ENCODE data around the gene ADCYAP1R1.

The ADCYAP1R1 gene

DNA sequence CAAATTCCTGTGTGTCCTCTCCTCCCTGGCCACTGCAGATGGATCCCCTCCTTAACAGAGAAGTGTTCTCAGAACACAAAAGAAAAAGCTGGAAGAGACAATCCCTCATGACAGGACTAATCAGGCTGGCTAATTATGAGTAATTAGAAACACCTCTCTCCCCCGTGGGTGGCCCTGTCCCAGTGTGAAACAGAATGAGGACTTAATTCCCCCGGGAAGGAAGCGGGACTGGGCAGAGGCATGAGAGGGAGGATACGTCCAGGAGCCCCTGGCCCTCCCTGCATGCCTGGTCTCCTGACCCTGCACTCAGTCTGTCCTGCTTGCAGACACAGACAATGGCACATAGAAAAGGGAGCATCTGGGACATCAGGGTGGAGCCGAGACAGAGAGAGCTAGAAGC, 7.6 kb upstream of the ADCYAP1R1 start:
- DNase-seq: no peak

DNA sequence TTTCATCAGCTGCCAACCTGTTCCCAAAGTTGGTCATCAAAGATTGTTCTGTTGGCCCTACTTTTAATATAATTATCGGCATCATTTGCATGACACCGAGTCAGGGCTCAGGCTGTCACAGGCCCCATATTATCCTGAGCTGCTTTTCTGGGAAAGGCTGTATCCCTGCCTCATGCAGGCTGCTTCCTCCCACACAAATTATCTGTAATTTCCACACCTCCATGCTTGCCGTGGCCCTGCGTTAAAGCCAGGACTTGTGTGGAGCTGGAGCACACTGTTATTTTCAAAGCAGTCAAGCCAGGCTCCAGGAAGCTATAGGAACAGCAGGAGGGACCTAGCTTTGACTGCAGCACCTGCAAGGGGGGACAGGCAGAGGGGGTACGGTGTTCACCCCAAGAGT, 5.4 kb upstream of the ADCYAP1R1 start:
- no peak for DNase-seq

DNA sequence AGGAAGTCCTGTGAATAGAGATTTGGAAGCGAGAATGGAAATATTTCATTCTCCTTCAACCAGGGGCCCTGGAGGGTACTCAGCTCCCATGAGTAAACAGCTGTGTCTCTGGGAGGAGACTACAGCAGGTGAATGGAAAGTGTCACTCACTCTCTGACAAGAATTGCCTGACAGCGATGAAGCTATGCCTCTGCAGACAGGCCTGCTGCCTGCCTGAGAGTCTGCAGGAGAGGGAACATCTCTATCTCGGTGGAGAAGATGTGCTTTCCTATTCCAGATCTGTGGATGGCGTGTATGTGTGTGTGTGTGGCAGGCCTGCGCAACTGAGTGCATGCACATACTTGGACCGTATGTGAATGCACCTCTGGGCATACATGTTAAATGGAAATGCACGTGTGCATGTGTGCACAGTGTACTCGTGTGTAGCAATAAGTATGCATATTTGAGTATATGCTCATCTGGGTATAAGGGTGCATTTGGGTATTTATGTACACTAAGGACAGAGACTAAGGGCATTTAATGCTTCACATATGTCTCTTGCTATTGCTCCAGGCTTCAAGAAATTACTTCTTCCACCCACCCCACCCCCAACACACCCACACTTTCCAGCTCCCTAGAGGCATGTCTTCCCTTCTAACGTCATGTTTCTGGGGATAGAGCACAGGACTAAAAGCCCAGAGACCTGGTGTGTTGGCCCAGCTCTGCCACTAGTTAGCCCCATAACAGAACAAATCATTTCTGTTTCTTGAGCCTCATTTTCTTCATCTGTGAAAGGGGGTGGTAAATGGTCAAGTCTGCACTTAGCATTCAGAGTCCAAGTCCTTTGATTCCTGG, 4.6 kb upstream of the ADCYAP1R1 start:
- DNase-seq: no peak

DNA sequence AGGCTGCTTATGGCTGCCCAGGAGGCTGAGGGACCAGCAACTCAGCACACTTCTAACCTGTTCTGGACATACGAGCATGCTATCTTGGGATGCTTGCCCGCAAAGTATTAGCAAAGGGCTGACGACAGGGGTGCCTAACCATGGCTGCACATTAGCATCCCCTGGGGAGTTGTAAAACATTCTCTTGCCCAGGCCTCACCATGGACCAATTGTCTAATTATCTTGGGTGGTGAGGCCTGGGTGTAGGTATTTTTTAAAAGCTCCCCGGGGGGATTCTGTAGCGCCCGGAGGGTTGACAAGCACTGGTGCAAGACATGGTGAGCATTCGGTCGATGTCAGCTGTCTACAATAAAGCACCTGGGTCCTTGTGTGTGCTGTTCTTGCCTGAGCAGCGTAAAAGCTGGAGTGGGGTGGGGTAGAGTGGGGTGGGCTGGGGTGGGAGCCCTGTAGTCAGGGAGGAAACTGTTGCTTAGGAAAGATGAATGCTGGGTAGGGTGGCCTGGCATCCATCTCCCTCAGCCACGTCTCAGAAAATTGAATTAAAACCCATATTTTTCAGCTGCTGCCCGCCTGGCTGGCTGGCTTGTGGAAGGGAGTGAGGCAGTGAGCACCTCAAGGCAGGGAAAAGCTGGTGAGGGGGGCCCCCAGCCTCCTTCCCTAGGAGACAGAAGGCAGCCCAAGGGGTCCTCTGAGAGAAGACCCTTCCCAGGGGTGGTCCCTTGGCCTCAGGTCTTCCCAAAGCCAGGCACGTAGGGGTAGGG, 2.9 kb upstream of the ADCYAP1R1 start:
- DNase-seq: no peak

DNA sequence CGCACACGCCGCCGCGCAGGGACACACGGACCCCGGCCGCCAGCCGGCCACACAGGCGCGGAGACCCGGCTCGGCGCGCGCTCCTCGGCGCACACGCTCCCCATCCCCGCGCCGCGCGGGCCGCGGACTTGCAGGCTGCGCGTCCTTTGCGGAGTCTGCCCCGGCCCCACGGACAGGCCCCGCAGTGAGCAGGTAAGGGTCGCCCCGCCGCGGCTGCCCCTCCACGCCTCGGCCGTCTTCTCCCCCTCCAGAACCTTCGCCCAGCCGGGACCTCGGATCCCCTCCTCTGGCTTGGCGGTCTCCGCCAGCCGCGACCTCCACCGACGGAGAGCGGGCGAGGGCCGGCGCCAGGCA, 356 bp downstream of the ADCYAP1R1 start:
- DNase-seq: no peak

DNA sequence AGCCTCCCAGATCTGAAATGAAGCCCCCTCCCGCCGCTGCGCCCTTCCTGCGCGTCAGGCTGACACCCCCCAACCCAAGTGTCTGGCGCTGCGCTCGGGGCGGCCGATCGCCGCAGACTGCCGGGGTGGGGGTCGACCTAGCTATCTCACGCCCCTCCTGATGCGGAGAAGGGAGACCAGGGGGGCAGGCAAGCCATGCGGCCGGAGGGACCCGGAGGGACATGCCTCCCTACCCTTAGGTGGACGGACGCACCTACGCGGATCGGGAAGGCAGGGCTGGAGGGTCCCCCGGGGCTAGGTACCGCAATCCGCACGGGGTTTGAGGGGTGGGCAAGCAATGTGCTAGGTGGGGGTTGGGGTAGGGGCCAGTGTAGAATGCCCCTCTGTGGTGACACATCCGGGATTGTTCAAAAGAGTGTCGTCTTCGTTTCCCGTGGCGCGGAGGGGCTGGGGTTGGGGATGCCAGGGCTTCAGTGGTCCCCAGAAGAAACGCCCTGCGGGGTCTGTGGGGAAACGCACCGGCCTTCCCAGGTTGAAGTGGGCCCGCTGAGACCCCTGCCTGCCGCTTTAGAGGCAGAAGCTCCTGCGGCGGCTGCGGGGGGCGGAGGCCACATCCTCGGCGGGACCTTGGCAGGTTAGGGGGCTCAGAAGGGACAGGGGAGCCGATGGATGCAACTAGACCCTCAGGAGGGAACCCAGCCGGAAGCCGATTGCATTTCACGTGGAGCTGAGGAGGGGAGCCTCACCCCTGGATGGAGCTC, 913 bp downstream of the ADCYAP1R1 start:
- DNase-seq: no peak

DNA sequence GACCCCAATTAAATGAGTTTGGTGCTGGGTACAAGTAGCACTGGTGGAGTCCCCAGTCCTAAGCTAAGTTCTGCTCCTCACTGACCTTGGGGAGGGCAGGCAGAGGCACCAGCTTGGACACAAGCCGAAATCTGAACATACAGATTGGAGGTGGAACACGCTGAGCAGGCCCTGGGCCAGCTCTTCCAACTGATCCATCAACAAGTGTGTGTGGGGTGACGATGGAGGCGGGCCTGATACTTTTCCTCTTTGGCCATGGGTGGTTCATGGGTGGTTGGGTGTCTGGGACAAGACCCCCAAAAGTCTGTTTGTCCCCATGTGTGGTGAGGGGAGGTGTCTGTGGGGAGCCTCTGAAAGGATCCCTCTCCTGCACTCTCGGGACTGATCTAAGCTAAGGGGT, 1.9 kb downstream of the ADCYAP1R1 start:
- no peak for DNase-seq

DNA sequence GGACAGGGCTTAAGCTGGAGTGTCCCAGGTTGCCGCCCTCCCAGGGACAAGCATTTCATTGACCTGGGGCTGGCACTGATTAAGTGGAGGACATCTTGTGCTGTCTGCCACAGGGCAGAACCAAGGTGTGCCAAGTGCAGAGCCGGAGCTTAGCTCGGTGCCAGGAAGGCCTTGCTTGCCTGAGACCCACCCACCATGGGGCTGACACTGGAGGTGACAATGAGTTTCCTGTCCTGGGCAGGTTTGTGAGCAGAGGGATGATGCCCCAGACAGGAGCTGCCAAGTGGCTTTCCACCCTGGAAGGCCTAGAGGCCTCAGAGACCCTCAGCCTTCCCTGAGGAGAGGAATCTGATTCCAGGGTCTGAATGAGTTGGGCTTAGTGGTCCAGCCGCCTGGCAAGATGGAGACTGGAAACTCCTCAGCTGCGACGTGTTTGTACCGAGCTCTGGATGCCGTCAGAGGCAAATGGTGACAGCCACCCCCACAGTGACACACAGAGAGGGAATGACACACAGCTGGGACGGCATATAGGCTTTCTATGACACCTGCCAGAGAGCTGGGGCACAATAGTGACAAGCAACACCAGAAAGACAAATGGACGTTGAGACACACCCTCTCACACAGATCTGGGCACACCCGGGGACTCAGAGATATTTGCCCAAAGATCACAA, 2.6 kb downstream of the ADCYAP1R1 start:
- no peak for DNase-seq

DNA sequence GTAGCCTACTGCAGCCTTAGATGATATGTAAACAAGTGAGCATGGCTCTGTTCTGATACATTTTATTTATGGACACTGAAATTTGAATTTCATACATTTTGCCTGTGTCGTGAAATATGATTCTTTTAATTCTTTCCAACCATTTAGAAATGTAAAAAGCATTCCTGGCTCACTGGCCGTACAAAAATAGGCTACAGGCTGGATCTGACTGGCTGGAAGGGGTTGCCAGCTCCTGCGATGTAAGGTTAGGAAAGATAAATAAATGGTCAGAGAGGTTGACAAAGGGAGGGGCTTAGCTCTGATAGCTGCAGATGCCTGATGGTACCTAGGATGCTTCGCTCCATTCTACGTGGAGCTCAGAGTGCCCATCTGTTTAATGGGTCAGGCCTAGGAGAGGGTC, 3.4 kb downstream of the ADCYAP1R1 start:
- DNase-seq: peak; percentile 15

DNA sequence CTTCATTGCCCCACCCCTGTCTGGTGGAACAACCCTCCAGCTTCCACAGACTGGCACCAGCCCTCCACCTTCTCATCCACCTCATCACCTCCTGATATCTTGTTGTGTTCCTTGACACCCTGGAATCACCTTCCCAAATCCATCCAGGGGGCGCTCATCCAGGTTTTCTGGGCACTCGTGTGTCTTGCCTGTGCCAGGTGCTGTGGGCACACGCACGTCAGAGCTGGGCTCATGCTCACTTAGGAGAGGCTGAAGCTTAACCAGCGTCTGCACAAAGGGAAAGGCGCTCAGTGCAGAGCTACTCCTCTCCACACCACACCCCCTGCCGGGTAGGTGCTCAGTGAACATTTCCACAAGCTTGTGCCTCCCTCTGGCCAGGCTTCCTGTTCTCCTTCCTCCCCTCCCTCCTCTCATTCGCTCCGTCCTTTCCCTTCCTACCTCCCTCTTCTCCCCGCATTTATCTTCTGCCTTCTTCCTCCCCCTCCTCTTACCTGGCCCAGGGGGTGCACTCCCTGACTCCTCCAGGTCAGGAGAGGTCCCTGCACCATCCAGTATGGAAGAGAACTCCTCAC, 4.8 kb downstream of the ADCYAP1R1 start:
- no peak for DNase-seq

DNA sequence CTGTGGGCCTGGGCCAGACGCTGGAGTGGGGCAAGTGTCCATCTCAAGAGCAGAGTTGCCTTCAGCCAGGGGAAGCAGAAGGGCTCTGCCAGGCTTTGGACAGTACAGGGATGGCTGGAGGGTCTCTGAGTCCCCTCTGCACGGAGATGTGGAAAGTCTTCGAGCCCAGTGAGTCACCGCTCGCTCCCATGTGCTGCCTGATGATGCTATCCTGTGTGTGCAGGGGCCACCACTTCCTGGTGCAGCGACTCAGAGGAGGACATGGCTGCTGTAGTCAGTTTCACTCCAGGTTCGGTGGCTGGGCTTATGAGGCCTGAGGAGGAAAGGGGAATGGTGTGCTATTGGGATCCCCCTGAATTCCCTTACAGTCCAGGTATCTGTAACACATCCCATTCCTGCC, 6.0 kb downstream of the ADCYAP1R1 start:
- no peak for DNase-seq

DNA sequence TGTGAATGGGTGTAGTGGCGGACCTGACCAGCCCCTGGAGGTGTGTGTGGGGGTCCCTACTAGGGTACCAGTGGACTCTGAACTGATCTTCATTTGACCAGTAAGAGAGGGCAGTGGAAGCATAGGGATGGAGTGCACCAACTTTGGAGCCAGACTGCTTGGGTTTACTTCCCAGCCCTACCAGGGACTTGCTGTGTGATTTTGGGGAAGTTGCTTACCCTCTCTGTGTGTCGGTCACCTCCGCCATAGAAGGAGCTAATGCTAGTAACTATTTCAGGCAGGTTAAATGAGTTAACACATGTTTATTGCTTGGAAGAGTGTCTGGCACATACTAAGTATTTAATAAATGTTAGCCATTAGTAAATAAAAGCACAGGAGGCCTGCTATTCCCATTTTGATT, 6.6 kb downstream of the ADCYAP1R1 start:
- no peak for DNase-seq

DNA sequence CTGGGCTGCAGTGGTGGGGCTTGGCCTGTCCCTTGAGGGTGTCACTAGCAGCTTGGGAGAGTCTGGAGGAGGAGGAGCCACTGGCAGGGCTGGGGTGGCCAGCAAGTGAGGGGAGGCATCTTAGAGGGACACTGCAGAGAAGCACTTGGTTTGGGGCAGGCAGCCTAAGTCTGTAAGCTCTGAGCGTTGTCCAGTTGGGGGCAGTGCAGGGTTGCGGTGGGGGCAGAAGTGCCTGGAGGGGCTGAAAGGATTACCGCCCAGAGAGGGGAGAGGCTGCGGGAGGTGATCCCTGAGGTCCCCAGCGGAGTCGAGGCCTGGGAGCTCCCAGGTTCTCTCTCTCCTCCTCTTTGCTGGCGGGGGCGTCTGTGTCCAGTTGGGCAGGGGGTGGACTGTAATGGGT, 7.4 kb downstream of the ADCYAP1R1 start:
- DNase-seq: no peak

DNA sequence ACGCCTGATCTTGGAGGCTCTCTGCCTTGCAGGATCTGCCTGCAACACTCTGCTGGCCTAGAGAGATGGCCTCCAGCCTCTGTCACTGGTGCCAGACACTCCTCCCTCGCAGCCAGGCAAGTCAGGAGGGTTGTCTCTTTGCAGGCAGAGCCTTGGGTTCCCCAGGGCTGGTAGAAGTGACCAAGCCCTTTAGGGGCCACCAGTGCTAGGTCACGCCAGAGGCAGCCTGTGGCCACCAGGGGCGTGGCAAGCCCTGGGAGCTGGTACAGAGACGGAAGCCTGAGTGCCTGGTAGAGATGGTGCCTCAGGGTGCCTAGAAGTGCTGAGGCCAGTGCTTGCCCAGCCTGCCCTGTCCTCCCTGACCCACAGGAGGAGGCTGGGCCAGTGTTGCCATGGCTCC, 9.1 kb downstream of the ADCYAP1R1 start:
- DNase-seq: no peak

DNA sequence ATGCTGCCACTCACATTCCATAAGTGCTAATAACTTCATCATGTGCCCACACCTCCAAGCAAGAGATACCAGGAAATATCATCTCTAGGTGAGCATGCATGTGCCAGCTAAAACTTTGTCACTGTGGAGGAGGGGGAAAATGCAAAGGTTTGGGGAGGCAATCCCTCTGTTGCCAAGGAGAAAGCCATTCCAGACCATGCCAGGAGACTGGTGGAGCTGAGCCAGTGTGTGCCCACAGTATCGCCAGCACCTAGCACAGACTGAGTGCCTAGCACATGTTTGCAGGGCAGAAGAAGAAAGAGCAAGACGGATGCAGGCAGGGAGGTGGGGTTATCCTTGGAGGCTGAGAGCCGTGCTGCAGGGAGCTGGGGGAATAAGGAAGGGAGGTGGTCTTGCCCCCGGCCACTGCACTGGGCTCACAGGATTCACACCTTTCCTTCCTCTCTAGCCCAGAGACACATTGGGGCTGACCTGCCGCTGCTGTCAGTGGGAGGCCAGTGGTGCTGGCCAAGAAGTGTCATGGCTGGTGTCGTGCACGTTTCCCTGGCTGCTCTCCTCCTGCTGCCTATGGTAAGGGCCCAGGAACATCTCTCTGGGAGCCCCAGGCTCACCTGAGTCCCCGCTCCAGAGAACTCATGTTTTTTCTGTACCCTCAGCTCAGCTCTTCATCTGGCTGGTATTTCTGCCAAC, 10.8 kb downstream of the ADCYAP1R1 start:
- no peak for DNase-seq

DNA sequence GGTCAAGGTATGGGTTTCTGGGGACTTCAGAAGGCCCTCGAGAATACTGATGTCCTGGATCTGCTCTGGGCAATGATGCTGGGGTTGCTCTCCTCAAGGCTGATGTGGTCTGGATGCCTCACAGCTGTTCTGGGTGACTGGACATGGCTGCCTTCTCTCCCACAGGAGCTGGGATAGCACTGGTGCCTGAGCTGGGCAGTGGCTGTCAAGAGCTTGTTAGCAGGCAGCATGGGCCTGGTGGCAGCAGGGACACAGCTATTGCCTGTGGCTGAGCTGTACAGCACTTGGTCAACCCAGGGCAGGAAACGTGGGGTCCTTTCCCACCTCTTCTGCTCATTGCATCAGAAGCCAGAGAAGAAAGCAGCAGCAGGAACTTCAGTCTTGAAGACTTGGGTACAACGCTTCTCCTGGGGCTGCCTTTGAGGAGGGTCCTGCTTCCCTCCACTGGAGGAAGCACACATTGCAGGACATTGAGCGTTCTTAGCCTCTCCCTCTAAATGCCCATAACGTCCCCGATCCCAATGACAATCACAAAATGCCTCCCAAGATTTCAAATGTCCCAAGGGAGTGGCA, 13.0 kb downstream of the ADCYAP1R1 start:
- DNase-seq: no peak

DNA sequence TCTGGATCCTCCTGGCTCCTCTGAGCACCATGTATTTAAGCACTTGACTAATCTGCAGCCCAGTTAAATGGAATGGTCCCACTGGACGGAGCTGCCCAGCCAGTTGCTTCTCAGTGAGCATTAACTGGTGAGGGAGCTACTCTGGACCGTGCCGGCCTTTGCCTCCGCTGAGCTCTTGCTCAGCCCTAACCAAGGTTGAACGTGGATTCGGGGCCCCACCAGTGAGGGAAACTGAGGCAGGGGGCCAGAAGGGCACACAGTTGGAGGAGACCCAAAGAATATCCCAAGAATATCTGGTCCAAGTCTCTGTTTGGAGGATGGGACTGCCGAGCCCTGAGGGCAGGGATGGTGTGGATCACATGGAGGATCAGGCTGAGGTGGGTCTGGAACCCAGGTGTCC, 13.7 kb downstream of the ADCYAP1R1 start:
- no peak for DNase-seq

DNA sequence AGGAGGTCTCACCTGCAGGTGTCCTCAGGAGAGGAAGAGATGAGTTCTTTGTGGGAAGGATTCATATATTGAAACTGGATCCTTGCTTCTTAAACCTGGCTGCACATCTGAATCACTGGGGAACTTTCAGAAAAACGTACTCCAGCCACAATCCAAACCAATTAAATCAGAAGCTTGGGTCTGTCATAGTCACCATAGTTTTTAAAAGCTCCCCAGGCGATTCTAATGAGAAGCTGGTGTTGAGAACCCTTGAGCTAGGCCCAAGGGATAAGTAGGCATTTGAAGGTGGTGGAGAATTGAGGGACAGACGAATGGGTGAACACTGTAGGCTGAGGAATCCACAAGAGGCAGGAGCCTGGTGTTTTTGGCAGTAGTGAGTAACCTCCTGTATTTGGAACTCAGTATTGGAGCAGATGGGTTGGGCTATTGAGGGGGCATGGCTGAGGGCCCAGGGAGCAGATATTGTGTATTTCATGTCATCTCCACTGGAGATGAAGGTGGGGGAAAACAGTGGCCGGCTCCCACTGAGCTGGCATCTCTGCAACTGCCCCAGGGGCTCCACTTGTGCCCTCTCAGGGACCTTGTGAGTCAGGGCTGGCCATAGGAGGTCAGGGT, 14.5 kb downstream of the ADCYAP1R1 start:
- no peak for DNase-seq

DNA sequence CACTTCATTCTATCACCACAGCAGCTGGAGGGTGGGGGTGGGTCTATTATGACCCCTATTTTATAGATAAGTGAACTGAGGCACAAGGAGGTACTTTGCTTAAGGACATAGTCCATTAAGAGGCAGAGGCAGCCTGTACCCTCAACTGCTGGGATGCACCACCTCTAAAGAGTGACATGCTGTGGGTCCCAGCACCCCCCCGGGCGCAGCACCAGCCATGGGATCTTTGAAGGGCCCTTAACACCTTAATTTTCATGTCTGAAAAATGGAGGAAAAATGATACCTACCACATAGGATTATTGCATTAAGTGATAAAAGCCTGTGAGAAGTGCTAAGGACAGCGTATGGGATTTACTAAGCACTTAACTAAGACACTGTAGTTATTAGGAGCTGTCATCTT, 15.4 kb downstream of the ADCYAP1R1 start:
- no peak for DNase-seq

DNA sequence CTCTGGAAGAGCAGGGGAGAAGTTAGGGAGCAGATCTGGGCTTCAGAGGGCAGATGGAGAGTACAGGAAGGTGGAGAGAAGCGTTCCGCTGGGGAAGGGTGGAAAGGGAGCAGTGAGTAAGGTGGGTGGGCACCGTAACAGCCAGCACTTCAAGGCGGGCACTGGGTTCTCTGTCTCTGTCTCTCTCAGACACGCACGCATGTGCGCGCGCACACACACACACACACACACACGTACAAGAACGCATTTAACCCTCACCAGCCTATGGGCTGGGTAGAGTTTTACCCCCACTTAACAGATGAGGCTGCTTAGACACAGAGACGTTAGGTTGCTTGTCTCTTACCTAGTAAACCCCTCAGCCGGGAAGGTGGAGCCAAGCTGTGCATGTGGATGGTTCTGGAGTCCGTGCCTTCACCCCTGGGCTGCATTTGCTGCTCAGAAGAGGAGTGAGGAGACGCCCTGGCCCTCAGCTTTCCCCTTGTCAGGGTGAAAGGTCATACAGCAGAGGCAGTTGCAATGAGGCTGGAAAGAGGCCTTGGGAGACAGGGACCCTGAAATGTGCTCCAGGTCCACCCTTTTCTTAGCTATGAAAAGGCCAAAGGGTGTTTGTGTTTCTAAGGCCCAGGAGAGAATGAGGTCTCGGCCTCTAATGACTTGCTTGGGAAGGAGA, 16.0 kb downstream of the ADCYAP1R1 start:
- no peak for DNase-seq

Data from NCI-H748 treated with DMSO at 0.1 percent for 48 hours (cell line).